HT-29 (cell line): ENCODE results near the gene FNIP2. TPM values are rescaled to one million over a fixed set of nuclear protein-coding genes. Genes with fewer than 3 reads are reported as not detected.
"Not testable (repeated sequence)": the region's sequence is repeated elsewhere in the genome, so short reads cannot be mapped to it uniquely, and the experiment has no call there.

Source experiments
- DNase-seq: peaks from one replicate; pipeline ENCODE4 v3.0.0-alpha.2; 2015; ENCODE audit warnings: low spot score
- total RNA-seq: library from RNA; depleted of rRNA; stranded (reverse); fragments of >200 nt; shearing (Covaris generic); gene quantifications from 2 replicates; pipeline ENCODE4 v1.2.3, GENCODE V29; 2014

FNIP2 gene
- total RNA-seq, 1 experiment from 2014 or later = 15.1 TPM

DNA sequence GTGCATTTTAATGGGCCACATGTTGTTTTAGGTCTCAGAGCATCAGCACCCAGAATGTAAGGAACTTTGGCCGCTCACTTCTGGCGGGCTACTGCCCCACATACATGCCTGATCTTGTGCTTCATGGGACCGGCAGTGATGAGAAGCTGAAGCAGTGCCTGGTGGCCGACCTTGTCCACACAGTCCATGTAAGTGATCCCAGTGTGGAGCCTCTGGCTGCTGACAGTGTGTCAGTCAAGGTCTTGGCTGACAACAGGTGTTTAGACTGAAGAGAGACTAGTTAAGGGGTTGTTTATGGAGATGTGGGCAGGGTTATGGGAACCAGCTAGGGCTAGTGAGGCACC is 101.4 kb downstream of the FNIP2 start:
- no peak for DNase-seq

DNA sequence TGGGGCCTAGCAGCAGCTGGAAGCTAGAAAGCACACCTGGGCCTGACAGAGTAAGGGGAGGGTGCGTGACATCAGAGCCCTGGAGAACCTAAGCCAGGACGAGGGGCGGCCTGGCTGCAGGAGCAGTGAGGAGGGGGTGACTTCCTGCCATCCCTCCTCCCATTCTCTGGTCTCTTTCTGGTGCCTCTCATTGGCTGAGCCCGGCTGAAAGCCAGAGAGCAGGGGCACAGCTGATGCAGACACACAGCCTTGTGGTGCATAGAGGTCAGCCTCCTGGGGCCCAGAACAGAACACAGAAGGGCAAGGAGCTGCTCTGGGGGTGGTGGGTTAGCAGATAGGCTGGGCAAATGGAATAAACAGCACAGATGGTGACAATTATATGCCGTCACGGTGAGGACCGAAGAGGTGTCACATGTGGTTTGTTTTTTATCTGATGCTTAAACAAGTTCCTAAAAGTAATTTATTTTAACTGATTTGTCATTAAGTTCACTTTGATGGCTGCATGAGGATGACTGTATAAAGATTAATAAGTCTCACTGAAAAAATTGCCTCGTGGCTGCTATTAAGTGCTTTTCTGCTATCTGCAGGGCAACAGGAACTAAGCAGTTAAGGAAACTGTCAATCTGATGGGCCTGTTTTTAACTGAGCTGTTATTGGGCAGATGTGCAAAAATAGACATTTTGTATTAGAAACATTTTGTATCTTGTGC is 102.0 kb downstream of the FNIP2 start:
- no peak for DNase-seq

DNA sequence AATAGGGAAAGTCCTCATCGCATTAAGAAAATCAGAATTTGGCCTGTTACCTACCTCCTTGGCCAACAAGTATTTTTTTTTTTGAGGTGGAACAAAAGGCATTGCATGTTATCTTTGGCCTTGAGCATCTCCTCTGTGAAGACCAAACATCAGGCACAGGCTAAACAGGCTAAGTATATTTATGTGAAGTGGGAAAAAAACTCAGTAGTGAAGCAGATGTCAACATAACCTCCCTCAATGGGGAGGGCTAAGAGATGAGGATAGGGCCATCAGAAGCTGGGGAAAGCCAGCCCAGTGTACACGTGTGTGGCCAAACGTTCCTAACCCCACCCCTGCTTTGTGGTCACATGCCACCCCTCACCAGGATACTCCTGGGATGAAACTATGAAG is 102.5 kb downstream of the FNIP2 start:
- no peak for DNase-seq

DNA sequence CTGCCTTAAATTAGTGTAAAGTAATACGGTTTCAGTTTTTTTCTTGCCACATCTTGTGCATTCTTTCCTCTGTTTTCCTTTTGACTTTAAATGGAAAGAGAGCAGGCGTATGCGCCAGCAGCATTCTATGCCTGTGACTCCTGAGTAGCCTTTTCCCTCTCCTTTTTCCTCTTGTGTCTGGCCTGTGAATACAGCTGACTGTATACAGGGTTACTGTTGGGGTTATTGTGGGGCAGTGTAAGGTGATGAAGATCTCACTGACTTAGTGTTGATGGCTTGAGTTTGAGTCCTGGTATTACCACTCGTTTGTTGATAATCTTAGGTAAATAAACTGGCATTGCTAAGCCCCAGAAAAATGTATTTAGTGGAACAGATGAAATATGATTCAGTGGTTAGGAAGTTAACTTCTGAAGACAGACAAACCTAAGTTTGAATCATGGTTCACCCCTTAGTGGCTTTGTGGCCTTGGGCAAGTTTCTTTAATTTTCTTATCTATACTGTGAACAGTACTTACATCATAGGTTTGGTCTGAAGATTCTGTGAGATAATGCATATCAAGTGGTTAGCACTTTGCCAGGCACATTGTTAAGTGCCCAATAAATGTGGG is 105.1 kb downstream of the FNIP2 start:
- DNase-seq = no peak

DNA sequence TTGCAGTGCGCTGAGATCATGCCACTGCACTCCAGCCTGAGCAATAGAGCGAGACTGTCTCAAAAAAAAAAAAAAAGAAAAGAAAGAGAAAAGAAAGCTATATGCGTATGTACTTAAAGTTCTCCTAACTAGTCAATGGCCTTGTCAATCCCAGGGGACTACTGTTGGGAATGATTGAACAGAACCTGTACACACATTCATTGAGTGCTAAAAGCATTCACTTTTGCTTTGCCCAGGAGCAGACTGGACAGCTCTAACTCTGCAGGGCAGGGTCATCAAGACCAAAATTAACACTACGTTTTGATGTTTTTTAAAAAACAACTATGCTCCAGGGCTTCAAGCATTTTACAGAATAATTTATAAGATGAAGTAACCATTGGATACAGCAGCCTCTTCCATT is 106.2 kb downstream of the FNIP2 start:
- DNase-seq = no peak

DNA sequence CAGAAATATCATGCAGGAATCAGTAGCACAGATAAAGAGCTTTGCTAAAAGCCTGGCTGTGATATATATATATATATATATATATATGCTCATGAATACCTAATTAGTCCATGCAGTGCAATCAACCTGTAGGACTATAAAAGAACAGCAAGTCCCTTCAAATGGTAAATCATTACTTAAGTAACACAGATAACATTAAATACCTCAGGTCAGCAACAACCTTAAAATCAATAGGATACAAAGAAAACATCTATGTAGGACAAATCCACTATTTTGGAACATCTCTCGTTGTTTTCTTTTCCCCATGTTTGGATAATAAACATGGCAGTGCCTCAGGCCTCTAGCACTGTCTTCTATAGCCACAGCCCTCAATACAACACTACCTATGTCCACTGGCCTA is 106.6 kb downstream of the FNIP2 start:
- no peak for DNase-seq

DNA sequence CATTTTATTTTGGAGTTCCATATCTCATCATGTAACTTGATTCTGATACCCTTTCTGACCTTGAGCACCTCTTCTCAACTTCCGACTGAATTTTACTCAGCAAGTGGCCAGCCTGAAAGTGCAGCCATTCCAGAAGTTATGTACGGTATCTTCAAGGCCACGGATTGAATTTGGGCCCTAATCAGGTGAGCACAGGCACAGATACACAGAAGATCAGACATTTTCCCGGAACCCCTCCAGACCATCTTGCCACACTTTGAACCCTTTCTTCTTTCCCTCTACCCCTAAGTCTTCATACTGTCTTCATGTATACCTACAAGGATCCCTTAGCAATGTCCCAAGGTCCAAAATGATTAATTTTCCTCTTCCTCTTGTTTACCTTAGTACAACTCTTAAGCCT is 108.2 kb downstream of the FNIP2 start:
- DNase-seq = no peak

DNA sequence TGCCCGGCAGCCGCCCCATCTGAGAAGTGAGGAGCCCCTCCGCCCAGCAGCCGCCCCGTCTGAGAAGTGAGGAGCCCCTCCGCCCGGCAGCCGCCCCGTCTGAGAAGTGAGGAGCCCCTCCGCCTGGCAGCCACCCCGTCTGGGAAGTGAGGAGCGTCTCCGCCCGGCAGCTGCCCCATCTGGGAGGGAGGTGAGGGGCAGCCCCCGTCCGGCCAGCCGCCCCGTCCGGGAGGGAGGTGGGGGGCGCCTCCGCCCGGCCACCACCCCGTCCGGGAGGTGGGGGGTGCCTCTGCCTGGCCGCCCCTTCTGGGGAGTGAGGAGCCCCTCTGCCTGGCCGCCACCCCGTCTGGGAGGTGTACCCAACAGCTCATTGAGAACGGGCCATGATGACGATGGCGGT is 113.3 kb downstream of the FNIP2 start:
- DNase-seq = not testable (repeated sequence)

DNA sequence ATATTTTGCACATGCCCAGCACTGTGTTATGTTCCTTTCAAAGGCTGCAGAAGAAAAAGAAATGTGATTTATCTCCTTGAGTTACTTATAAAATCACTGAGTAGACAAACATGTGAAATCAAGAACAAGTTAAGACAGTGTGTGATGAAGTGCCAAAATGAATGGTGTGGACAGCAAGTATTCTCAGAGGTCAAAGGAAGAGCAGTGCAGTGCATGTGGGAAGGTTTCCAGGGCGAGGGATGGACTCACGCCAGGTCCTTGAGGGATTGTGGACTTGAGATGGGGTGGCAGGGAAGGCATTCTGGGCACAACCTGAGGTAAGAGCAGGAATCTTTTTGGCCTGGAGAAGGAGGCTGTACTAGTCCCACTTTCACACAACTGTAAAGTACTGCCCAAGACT is 115.5 kb downstream of the FNIP2 start:
- no peak for DNase-seq

DNA sequence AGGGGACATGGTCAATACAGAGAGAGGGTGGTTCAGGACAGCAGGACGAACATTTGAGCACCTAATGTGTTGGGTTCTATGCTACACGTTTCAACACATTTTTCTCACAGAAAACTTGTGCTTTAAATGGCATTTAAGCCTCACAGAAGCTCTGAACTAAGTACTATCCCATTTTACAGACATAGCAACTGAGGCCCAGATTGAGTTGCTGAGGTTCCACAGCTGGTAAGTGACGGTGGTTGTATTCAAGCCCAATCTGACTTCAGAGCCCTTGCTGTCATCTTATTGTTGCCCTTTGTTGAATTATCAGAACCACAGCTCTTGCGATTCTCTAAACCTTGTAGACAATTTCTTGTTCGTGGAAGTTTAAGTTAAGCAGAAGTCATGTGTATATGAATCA is 116.7 kb downstream of the FNIP2 start:
- DNase-seq = no peak

DNA sequence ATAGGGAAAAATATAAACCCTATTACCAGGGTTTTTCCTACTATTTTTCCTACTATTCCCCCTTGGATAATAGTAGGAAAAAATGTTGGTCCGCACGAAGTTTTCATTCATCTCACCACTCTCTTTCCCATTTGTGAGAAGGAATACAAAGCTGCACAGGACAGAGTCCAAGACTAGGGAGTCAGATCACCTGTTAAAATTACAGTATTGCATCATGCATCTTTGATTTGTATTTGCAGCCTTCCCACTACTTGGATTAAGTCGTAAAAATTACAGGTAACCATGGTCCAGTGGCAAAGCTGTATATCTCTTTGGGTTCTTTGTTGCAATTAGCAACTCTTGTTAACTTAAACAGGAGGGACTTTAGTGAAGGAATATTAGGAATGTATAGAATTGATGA is 121.5 kb downstream of the FNIP2 start:
- DNase-seq = no peak

DNA sequence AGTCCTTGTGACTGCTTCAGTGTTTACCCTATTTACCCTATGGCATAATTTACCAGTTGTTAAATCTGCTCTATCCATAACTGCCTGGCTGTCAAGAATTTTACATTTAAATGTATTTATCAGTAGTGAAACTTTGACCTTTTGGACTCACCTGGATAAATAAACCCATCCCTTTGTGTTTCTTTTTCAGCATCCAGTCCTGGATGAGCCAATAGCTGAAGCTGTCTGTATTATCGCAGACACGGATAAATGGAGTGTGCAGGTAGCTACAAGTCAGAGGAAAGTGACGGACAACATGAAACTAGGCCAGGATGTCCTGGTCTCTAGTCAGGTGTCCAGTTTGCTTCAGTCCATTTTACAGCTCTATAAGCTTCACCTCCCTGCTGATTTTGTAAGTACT is 122.4 kb downstream of the FNIP2 start:
- DNase-seq = no peak

DNA sequence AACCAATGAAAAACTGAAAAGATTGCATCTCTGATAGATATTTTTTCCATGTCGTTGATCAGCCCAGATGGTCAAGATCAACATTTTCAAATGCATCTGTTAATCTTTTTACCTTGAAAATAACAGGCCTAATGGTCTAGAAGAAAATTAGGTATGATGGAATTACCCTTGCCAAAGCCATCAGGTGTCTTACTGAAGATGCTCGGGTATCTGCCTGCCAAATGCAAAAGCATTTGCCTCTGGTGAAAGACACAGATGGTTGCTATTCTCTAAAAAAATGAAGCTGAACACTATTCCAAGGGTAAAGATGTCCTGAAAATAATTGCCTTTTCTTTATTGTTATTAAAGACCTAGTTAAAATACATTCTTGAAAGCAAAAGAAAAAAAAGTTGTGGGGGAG is 126.0 kb downstream of the FNIP2 start:
- no peak for DNase-seq

DNA sequence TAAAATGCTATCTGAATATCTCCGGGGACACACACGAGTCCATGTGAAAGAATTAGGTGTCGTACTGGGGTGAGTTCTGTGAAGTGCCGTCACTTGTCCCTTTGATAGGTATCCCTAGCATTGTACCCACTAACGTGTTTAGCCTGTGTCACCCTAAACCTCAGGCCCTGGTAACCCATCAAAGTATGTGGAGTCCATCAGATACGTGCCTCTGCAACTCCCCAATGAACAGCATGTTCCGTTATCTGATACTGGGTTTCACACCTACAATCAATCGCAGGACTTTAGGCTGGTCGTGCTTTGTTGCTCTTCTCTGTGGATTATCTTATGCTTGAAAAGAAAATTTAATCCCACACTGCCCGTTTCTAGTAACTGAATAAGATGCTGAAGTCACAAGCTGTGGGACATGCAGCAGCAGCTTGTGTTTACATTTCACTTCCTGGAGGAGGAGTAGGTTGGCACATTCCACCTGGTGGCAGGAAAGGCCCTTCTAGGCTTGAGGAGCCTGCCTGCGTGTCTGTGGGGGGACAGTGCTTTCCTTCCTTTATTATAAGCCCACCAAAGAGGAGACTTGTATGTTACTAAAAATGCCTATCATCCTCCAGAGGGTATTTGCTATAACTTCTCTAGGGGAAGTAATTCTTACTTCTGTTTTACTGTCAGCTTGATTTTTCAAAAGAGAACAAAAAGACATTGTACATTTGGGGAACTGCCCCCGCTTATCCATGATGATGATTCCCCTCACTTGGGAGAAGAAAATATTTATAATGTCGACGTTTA is 127.2 kb downstream of the FNIP2 start:
- DNase-seq = peak; percentile 13

DNA sequence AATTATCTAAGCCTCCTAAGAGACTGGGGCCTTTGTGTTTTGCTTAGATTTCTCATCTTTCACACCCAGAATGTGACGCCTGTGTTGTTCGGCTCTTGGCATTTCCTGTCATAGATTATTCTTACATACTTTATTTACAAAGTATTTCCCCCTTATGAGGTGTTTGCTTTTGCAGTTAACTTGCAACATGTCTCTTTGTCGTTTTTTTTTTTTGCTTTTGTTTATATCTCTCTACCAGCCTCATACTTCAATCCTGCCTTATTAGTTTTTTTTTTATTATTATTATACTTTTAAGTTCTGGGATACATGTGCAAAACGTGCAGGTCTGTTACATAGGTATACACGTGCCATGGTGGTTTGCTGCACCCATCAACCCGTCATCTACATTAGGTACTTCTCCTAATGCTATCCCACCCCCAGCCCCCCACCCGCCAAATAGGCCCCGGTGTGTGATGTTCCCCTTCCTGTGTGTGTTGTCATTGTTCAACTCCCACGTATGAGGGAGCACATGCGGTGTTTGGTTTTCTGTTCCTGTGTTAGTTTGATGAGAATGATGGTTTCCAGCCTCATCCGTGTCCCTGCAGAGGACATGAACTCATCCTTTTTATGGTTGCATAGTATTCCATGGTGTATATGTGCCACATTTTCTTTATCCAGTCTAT is 127.9 kb downstream of the FNIP2 start:
- not testable (repeated sequence) for DNase-seq

DNA sequence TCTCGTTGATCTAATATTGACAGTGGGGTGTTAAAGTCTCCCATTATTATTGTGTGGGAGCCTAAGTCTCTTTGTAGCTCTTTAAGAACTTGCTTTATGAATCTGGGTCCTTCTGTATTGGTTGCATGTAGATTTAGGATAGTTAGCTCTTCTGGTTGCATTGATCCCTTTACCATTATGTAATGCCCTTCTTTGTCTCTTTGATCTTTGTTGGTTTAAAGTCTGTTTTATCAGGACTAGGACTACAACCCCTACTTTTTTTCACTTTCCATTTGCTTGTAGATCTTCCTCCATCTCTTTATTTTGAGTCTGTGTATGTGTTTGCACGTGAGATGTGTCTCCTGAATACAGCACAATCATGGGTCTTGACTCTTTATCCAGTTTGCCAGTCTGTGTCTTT is 131.6 kb downstream of the FNIP2 start:
- not testable (repeated sequence) for DNase-seq

DNA sequence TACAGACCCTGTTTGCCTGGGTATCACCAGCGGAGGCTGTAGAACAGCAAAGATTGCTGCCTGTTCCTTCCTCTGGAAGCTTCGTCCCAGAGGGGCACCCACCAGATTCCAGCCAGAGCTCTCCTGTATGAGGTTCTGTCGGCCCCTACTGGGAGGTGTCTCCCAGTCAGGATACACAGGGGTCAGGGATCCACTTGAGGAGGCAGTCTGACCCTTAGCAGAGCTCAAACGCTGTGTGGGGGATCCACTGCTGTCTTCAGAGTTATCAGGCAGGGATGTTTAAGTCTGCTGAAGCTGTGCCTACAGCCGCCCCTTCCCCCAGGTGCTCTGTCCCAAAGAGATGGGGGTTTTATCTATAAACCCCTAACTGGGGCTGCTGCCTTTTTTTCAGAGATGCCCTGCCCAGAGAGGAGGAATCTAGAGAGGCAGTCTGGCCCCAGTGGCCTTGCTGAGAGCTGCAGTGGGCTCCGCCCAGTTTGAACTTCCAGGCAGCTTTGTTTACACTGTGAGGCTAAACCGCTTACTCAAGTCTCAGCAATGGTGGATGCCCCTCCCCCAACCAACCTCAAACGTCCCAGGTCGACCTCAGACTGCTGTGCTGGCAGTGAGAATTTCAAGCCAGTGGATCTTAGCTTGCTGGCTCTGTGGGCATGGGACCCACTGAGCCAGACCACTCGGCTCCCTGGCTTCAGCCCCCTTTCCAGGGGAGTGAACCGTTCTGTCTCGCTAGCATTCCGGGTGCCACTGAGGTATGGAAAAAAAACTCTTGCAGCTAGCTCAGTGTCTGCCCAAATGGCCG is 133.7 kb downstream of the FNIP2 start:
- peak; percentile 64 for DNase-seq

DNA sequence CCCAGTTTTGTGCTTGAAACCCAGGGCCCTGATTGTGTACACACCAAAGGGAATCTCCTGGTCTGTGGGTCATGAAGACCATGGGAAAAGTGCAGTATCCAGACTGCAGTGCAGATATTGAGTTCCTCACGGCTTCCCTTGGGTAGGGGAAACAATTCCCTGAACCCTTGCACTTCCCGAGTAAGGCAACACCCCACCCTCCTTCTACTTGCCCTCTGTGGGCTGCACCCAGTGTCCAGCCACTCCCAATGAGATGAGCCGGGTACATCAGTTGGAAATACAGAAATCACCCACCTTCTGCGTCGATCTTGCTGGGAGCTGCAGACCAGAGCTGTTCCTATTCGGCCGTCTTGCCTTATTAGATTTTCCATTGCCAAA is 134.2 kb downstream of the FNIP2 start:
- no peak for DNase-seq

DNA sequence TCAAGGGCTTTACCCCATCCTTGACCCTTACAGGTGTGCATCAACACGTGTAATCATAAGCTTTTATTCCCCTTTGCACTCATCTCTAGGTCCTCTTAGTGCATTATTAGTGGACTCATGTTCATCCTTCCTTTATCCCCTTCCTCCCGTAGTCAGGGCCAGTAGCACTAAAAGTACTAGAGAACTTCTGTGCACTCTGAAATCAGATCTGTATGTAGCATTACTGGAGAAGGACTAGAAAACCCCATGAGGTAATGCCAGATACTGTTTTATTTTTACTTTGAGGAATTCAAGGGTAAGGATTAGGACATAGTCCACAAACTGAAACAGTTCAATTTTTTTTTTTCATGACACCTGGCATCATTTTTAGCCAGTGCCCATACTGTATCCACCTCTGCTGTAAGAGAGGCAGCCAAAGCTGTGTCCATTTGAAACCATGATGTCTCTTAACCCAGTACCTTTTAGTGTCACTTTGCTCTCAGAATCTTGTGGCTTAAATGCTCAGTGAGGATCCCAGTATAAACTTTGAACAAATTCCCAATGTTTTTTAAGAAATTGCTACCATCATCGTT is 134.7 kb downstream of the FNIP2 start:
- DNase-seq = no peak

DNA sequence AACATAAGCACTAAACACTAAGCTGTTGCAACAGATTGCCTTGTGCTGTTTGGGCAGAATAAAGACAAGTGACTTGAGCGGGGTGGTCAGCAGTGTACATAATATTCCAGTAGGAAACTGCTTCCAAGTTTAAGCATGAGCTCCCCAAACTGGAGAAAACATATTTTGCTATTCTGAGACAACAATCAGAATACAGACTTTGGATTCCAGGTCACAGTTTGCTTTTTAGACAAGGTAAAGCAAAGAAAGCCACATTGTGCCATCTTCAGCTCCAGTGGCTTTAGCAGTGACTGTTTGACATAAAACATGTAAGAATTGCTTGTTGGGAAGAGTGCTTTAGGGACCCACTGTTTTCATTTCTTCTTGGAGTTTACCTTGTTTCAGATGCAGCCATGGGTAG is 136.0 kb downstream of the FNIP2 start:
- DNase-seq = no peak

DNA sequence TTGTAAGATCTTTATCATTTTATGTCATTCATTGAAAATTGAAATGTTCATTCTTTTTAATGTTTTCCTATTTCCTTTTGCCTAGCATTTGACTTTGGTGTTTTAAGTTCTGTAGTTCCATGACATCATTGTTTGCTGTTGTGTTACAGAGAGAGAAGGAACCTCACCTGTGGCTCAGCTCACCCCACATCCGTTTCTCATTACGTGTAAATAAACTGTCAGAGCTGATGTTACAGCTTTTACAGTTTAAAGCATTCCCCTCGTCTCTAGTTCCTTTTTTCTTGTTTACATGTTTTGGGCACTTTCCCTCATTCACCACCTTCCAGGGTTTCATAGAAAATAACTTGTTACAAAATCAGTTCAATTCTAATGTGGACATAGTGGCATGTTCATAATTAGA is 137.2 kb downstream of the FNIP2 start:
- no peak for DNase-seq
